Brain microvascular endothelial cell (primary cell): ENCODE data around the gene PRR16.

Experiments used
- DNase-seq: peaks from one replicate; pipeline ENCODE4 v3.0.0-alpha.2; 2020
- H3K27ac ChIP-seq: fragments of 250-450 bp; sonication (Bioruptor Pico); 2 replicates; pipeline ENCODE4 v1.5.1; 2020; ENCODE audit warnings: mild to moderate bottlenecking, moderate library complexity
- H3K27me3 ChIP-seq: fragments of 250-450 bp; sonication (Bioruptor Pico); replicated peaks from 2 replicates; pipeline ENCODE4 v1.5.1; 2020; ENCODE audit warnings: mild to moderate bottlenecking
- H3K36me3 ChIP-seq: fragments of 250-450 bp; sonication (Bioruptor Pico); replicated peaks from 2 replicates; pipeline ENCODE4 v1.5.1; 2020; ENCODE audit warnings: mild to moderate bottlenecking
- H3K4me3 ChIP-seq: 2 replicates; pipeline ENCODE4 v1.5.1; 2011; ENCODE audit warnings: low read depth, mild to moderate bottlenecking, control low read depth, low read length, moderate library complexity
- CTCF ChIP-seq: IDR thresholded peaks from 2 replicates; pipeline ENCODE4 v1.5.1; 2011; ENCODE audit warnings: low read depth, mild to moderate bottlenecking, moderate library complexity, low read length, control low read depth, inconsistent platforms; ENCODE audit errors: missing control alignments
- in situ Hi-C: cut with HindIII; loops from 2 replicates; pipeline ENCODE4 v1.10.0; 2017; ENCODE audit warnings: low sequenced_read_pairs, low pct_ligation_motif_present

The PRR16 gene

GRCh38 chr5:120683580-120683979 is 219.5 kb downstream of the PRR16 start:
- Histone ChIP-seq H3K4me3 (no peak overlapping the region), H3K27me3 (no peaks in the 10 kb centered on the region), H3K36me3 (no peaks in the 10 kb centered on the region), H3K27ac (no peak overlapping the region)
- in situ Hi-C loops, result no loop called here
- no peak for TF ChIP-seq CTCF
- no peak for DNase-seq

GRCh38 chr5:120684213-120684612 is 220.1 kb downstream of the PRR16 start:
- Histone ChIP-seq H3K27me3 (no peaks in the 10 kb centered on the region), H3K4me3 (no peak overlapping the region), H3K27ac (no peak overlapping the region), H3K36me3 (no peaks in the 10 kb centered on the region)
- in situ Hi-C loops, result no loop called here
- peak; percentile 10 for TF ChIP-seq CTCF
- no peak for DNase-seq

- no peak overlapping the region for H3K27ac ChIP-seq
- H3K27me3 ChIP-seq, result no peaks in the 10 kb centered on the region
- no peaks in the 10 kb centered on the region for H3K36me3 ChIP-seq
- H3K4me3 ChIP-seq, result no peak overlapping the region
- DNase-seq, result no peak
- in situ Hi-C loops, result no loop called here
- peak; percentile 66 for TF ChIP-seq CTCF
Measured at GRCh38 chr5:120684749-120685415, 220.8 kb downstream of the PRR16 start.

- no peak for DNase-seq
- TF ChIP-seq CTCF, result no peak
- no peak overlapping the region for H3K4me3 ChIP-seq
- H3K27me3 ChIP-seq, result no peaks in the 10 kb centered on the region
- no peak overlapping the region for H3K27ac ChIP-seq
- H3K36me3 ChIP-seq, result no peaks in the 10 kb centered on the region
- in situ Hi-C loops, result no loop called here
Measured at GRCh38 chr5:120690621-120691407, 226.7 kb downstream of the PRR16 start.

- in situ Hi-C loops, result no loop called here
- H3K4me3 ChIP-seq, result no peak overlapping the region
- TF ChIP-seq CTCF, result no peak
Measured at GRCh38 chr5:120692325-120692724, 228.2 kb downstream of the PRR16 start.

More at GRCh38 chr5:120692325-120692724, 228.2 kb downstream of the PRR16 start:
- no peak overlapping the region for H3K27ac ChIP-seq
- DNase-seq, result no peak
- H3K27me3 ChIP-seq, result no peaks in the 10 kb centered on the region
- no peaks in the 10 kb centered on the region for H3K36me3 ChIP-seq
